Activated CD4-positive, alpha-beta memory T cell treated with anti-CD3 and anti-CD28 coated beads for 36 hours (primary cell): ENCODE results near the gene HS2ST1. TPM values are rescaled to one million over a fixed set of nuclear protein-coding genes. Genes with fewer than 3 reads are reported as not detected.
"Not testable (repeated sequence)": the region's sequence is repeated elsewhere in the genome, so short reads cannot be mapped to it uniquely, and the experiment has no call there.

ENCODE experiments used
- CTCF ChIA-PET: fragments of 350-600 bp; sonication (Branson Sonifier 250); formaldehyde crosslinking; loops from one replicate; lab custom pipeline; 2021; ENCODE audit warnings: antibody characterized with exemption, inconsistent platforms; lab: Charles Lee
- POLR2A ChIA-PET: fragments of 350-600 bp; sonication (Branson Sonifier 250); formaldehyde crosslinking; loops from one replicate; lab custom pipeline; 2021; ENCODE audit warnings: antibody characterized with exemption; lab: Charles Lee
- DNase-seq: peaks from one replicate; pipeline ENCODE4 v3.0.0-alpha.2; 2020
- H3K27ac Mint-ChIP-seq: one replicate; pipeline ENCODE4 v1.8.0; 2021; ENCODE audit warnings: mixed read lengths
- H3K27me3 Mint-ChIP-seq: one replicate; pipeline ENCODE4 v1.8.0; 2021; ENCODE audit warnings: mixed read lengths
- H3K36me3 Mint-ChIP-seq: one replicate; pipeline ENCODE4 v1.8.0; 2021; ENCODE audit warnings: mixed read lengths
- H3K4me1 Mint-ChIP-seq: one replicate; pipeline ENCODE4 v1.8.0; 2021; ENCODE audit warnings: low read depth, mixed read lengths
- H3K4me3 Mint-ChIP-seq: one replicate; pipeline ENCODE4 v1.8.0; 2021; ENCODE audit warnings: mild to moderate bottlenecking, mixed read lengths
- H3K9me3 Mint-ChIP-seq: one replicate; pipeline ENCODE4 v1.8.0; 2021; ENCODE audit warnings: mixed read lengths
- intact Hi-C: fragments of 100-400 bp; cut with micrococcal nuclease; formaldehyde crosslinking; loops from one replicate; pipeline ENCODE4 v1.15.1; 2023
- total RNA-seq, 2 experiments: library from RNA; stranded (reverse); gene quantifications; one replicate each; pipeline ENCODE4 v1.2.3, GENCODE V29; 2021

The HS2ST1 gene
- total RNA-seq, 2 experiments from 2014 or later: 16.4 to 16.5 TPM

GRCh38 chr1:86998280-86998679 is 83.8 kb downstream of the HS2ST1 start:
- Mint-ChIP-seq H3K27me3 (no peaks in the 10 kb centered on the region), H3K9me3 (no peaks in the 10 kb centered on the region), H3K27ac (no peak overlapping the region), H3K36me3 (peaks cover 1% of the 10 kb centered on the region), H3K4me1 (peaks cover 7% of the 10 kb centered on the region), H3K4me3 (no peak overlapping the region)
- ChIA-PET CTCF (no interaction called here), POLR2A (no interaction called here)
- DNase-seq: no peak
- intact Hi-C loops: no loop called here

- Mint-ChIP-seq H3K9me3 (no peaks in the 10 kb centered on the region), H3K4me1 (peaks cover 7% of the 10 kb centered on the region)
Measured at GRCh38 chr1:86998727-86999126, 84.3 kb downstream of the HS2ST1 start.

GRCh38 chr1:87000460-87000859 is 86.0 kb downstream of the HS2ST1 start:
- H3K27ac Mint-ChIP-seq: no peak overlapping the region
- ChIA-PET POLR2A (interaction anchor here (0.9 kb wide), 1 partner anchor 65 kb away, joined by 4 read pairs; no protein-coding TSS in a partner anchor), CTCF (interaction anchor here (1.0 kb wide), 1 partner anchor 85 kb away, joined by 3 read pairs; no protein-coding TSS in a partner anchor)
- intact Hi-C loops: no loop called here
- H3K27me3 Mint-ChIP-seq: no peaks in the 10 kb centered on the region
- no peaks in the 10 kb centered on the region for H3K9me3 Mint-ChIP-seq
- DNase-seq: no peak
- no peak overlapping the region for H3K4me3 Mint-ChIP-seq
- peaks cover 7% of the 10 kb centered on the region for H3K4me1 Mint-ChIP-seq
- peaks cover 1% of the 10 kb centered on the region for H3K36me3 Mint-ChIP-seq

More at GRCh38 chr1:86998727-86999126, 84.3 kb downstream of the HS2ST1 start:
- H3K27ac Mint-ChIP-seq: no peak overlapping the region
- H3K4me3 Mint-ChIP-seq: no peak overlapping the region
- intact Hi-C loops: no loop called here
- CTCF ChIA-PET: interaction anchor here (1.1 kb wide), 1 partner anchor 255 kb away, joined by 4 read pairs; no protein-coding TSS in a partner anchor
- H3K27me3 Mint-ChIP-seq: no peaks in the 10 kb centered on the region
- POLR2A ChIA-PET: no interaction called here
- DNase-seq: no peak
- H3K36me3 Mint-ChIP-seq: peaks cover 1% of the 10 kb centered on the region

GRCh38 chr1:87004857-87005256 is 90.4 kb downstream of the HS2ST1 start:
- ChIA-PET CTCF (no interaction called here), POLR2A (no interaction called here)
- no peaks in the 10 kb centered on the region for H3K36me3 Mint-ChIP-seq
- no peak overlapping the region for H3K4me3 Mint-ChIP-seq
- no peak for DNase-seq
- H3K9me3 Mint-ChIP-seq: no peaks in the 10 kb centered on the region
- H3K27me3 Mint-ChIP-seq: no peaks in the 10 kb centered on the region
- intact Hi-C loops: no loop called here
- H3K27ac Mint-ChIP-seq: no peak overlapping the region
- no peaks in the 10 kb centered on the region for H3K4me1 Mint-ChIP-seq

- ChIA-PET POLR2A (no interaction called here), CTCF (no interaction called here)
- Mint-ChIP-seq H3K4me1 (no peaks in the 10 kb centered on the region), H3K27ac (no peak overlapping the region), H3K36me3 (peaks cover 7% of the 10 kb centered on the region), H3K27me3 (no peaks in the 10 kb centered on the region), H3K4me3 (no peak overlapping the region), H3K9me3 (peaks cover 8% of the 10 kb centered on the region)
- no peak for DNase-seq
- intact Hi-C loops: no loop called here
Measured at GRCh38 chr1:87007323-87007722, 92.9 kb downstream of the HS2ST1 start.

- CTCF ChIA-PET, H3K27me3 Mint-ChIP-seq, POLR2A ChIA-PET, DNase-seq, intact Hi-C loops, H3K27ac Mint-ChIP-seq, H3K4me1 Mint-ChIP-seq, H3K4me3 Mint-ChIP-seq: not testable (repeated sequence)
- Mint-ChIP-seq H3K36me3 (peaks cover 23% of the 10 kb centered on the region), H3K9me3 (peaks cover 24% of the 10 kb centered on the region)
Measured at GRCh38 chr1:87013385-87013784, 99.0 kb downstream of the HS2ST1 start.

- peaks cover 8% of the 10 kb centered on the region for H3K9me3 Mint-ChIP-seq
- H3K27me3 Mint-ChIP-seq: no peaks in the 10 kb centered on the region
- POLR2A ChIA-PET: no interaction called here
- H3K4me3 Mint-ChIP-seq: no peak overlapping the region
- DNase-seq: no peak
- H3K4me1 Mint-ChIP-seq: no peaks in the 10 kb centered on the region
- CTCF ChIA-PET: interaction anchor here (0.6 kb wide), 1 partner anchor 129 kb away, joined by 4 read pairs; no protein-coding TSS in a partner anchor
- no peak overlapping the region for H3K27ac Mint-ChIP-seq
- H3K36me3 Mint-ChIP-seq: peaks cover 8% of the 10 kb centered on the region
- intact Hi-C loops: no loop called here
Measured at GRCh38 chr1:87017998-87018672, 103.7 kb downstream of the HS2ST1 start.

GRCh38 chr1:87023326-87023725 is 108.9 kb downstream of the HS2ST1 start:
- intact Hi-C loops: no loop called here
- DNase-seq: no peak
- ChIA-PET POLR2A (no interaction called here), CTCF (no interaction called here)
- Mint-ChIP-seq H3K27ac (no peak overlapping the region), H3K27me3 (no peaks in the 10 kb centered on the region), H3K4me1 (peaks cover 7% of the 10 kb centered on the region), H3K9me3 (no peaks in the 10 kb centered on the region), H3K4me3 (no peak overlapping the region), H3K36me3 (no peaks in the 10 kb centered on the region)

GRCh38 chr1:87024936-87025540 is 110.6 kb downstream of the HS2ST1 start:
- Mint-ChIP-seq H3K9me3 (no peaks in the 10 kb centered on the region), H3K4me1 (peaks cover 7% of the 10 kb centered on the region), H3K36me3 (no peaks in the 10 kb centered on the region), H3K27ac (no peak overlapping the region), H3K4me3 (no peak overlapping the region), H3K27me3 (no peaks in the 10 kb centered on the region)
- no peak for DNase-seq
- POLR2A ChIA-PET: no interaction called here
- CTCF ChIA-PET: interaction anchor here (0.6 kb wide), 1 partner anchor 39 kb away, joined by 3 read pairs; no protein-coding TSS in a partner anchor
- intact Hi-C loops: loop anchor here (5.0 kb wide), 2 partner anchors 52 to 193 kb away; no protein-coding TSS in a partner anchor

GRCh38 chr1:87027561-87027960 is 113.1 kb downstream of the HS2ST1 start:
- H3K27ac Mint-ChIP-seq, CTCF ChIA-PET, DNase-seq, H3K27me3 Mint-ChIP-seq, H3K36me3 Mint-ChIP-seq, H3K4me3 Mint-ChIP-seq, H3K9me3 Mint-ChIP-seq, H3K4me1 Mint-ChIP-seq, POLR2A ChIA-PET: not testable (repeated sequence)
- intact Hi-C loops: loop anchor here (5.0 kb wide), 2 partner anchors 50 to 195 kb away; no protein-coding TSS in a partner anchor

- CTCF ChIA-PET: no interaction called here
- peaks cover 8% of the 10 kb centered on the region for H3K4me1 Mint-ChIP-seq
- H3K4me3 Mint-ChIP-seq: no peak overlapping the region
- POLR2A ChIA-PET: no interaction called here
- intact Hi-C loops: loop anchor here (5.0 kb wide), 2 partner anchors 49 to 196 kb away; no protein-coding TSS in a partner anchor
- no peaks in the 10 kb centered on the region for H3K9me3 Mint-ChIP-seq
- no peaks in the 10 kb centered on the region for H3K36me3 Mint-ChIP-seq
- H3K27me3 Mint-ChIP-seq: no peaks in the 10 kb centered on the region
- H3K27ac Mint-ChIP-seq: no peak overlapping the region
- no peak for DNase-seq
Measured at GRCh38 chr1:87028576-87028975, 114.1 kb downstream of the HS2ST1 start.

GRCh38 chr1:87030740-87031690 is 116.6 kb downstream of the HS2ST1 start:
- no peaks in the 10 kb centered on the region for H3K36me3 Mint-ChIP-seq
- CTCF ChIA-PET: no interaction called here
- no peak for DNase-seq
- peaks cover 5% of the 10 kb centered on the region for H3K4me1 Mint-ChIP-seq
- no peaks in the 10 kb centered on the region for H3K9me3 Mint-ChIP-seq
- intact Hi-C loops: no loop called here
- H3K27ac Mint-ChIP-seq: no peak overlapping the region
- POLR2A ChIA-PET: no interaction called here
- H3K4me3 Mint-ChIP-seq: no peak overlapping the region
- H3K27me3 Mint-ChIP-seq: no peaks in the 10 kb centered on the region
